Urinary bladder (tissue), 4 donors: ENCODE data around the gene ERICH2. TPM values are rescaled to one million over a fixed set of nuclear protein-coding genes. Genes with fewer than 3 reads are reported as not detected.

Experiments used
- DNase-seq: peaks from one replicate; pipeline ENCODE4 v3.0.0-alpha.2; 2015; ENCODE audit errors: extremely low spot score
- H3K27ac ChIP-seq: one replicate; pipeline ENCODE4 v1.5.1; 2013; ENCODE audit warnings: low read depth, mild to moderate bottlenecking, moderate library complexity
- H3K36me3 ChIP-seq: one replicate; pipeline ENCODE4 v1.6.1; 2013; ENCODE audit warnings: mild to moderate bottlenecking, moderate library complexity; ENCODE audit not compliant: insufficient read depth
- H3K4me1 ChIP-seq: one replicate; pipeline ENCODE4 v1.6.1; 2013; ENCODE audit warnings: mild to moderate bottlenecking, moderate library complexity; ENCODE audit not compliant: insufficient read depth
- H3K4me3 ChIP-seq: one replicate; pipeline ENCODE4 v1.5.1; 2013; ENCODE audit warnings: low read depth, low read length
- WGBS: extraction: QIAGEN DNeasy Blood & Tissue Kit; methylation state at CpG from one replicate; pipeline ENCODE4 v1.1.7; 2013; 5-methylcytosine and 5-hydroxymethylcytosine counted together
- polyA plus RNA-seq: library from polyadenylated mRNA; stranded (reverse); fragments of 200-250 nt; gene quantifications from one replicate; pipeline ENCODE4 v1.2.3, GENCODE V29; 2013
- total RNA-seq: library from RNA; depleted of rRNA; stranded (reverse); fragments of >200 nt; gene quantifications from one replicate; pipeline ENCODE4 v1.2.3, GENCODE V29; 2014
- donor health status: healthy with polysubstance abuse.
- donor health status: healthy.

ERICH2 gene
- total and polyA plus RNA-seq, 2 donors = 0.77 TPM; not detected in 1

GRCh38 chr2:170772295-170772694 is 2.1 kb downstream of the ERICH2 start:
- no peak overlapping the region for H3K4me3 ChIP-seq
- DNase-seq = no peak
- no peaks in the 10 kb centered on the region for H3K36me3 ChIP-seq
- no peak overlapping the region for H3K27ac ChIP-seq
- no peaks in the 10 kb centered on the region for H3K4me1 ChIP-seq

- no peak for DNase-seq
- Histone ChIP-seq H3K4me3 (no peak overlapping the region), H3K4me1 (no peaks in the 10 kb centered on the region), H3K27ac (no peak overlapping the region), H3K36me3 (peaks cover 3% of the 10 kb centered on the region)
These were observed 3.9 kb downstream of the ERICH2 start for GRCh38 chr2:170774074-170774473.

- no peak overlapping the region for H3K27ac ChIP-seq
- H3K36me3 ChIP-seq = peaks cover 4% of the 10 kb centered on the region
- no peak overlapping the region for H3K4me3 ChIP-seq
- H3K4me1 ChIP-seq = no peaks in the 10 kb centered on the region
- DNase-seq = no peak
- WGBS = 45% methylated on average over 2 of the region's 2 CpGs
These were observed 8.7 kb downstream of the ERICH2 start for GRCh38 chr2:170778900-170779299.

GRCh38 chr2:170779304-170779703 is 9.1 kb downstream of the ERICH2 start:
- H3K4me1 ChIP-seq = no peaks in the 10 kb centered on the region
- 96% methylated on average over 1 of the region's 1 CpG for WGBS
- H3K27ac ChIP-seq = no peak overlapping the region
- DNase-seq = no peak
- peaks cover 4% of the 10 kb centered on the region for H3K36me3 ChIP-seq
- no peak overlapping the region for H3K4me3 ChIP-seq

- Histone ChIP-seq H3K27ac (no peak overlapping the region), H3K4me1 (no peaks in the 10 kb centered on the region), H3K36me3 (peaks cover 4% of the 10 kb centered on the region), H3K4me3 (no peak overlapping the region)
- no peak for DNase-seq
- WGBS = 89% methylated on average over 2 of the region's 2 CpGs
These were observed 12.5 kb downstream of the ERICH2 start for GRCh38 chr2:170782673-170783072.

- H3K27ac ChIP-seq = no peak overlapping the region
- peaks cover 4% of the 10 kb centered on the region for H3K36me3 ChIP-seq
- DNase-seq = no peak
- no peak overlapping the region for H3K4me3 ChIP-seq
- no peaks in the 10 kb centered on the region for H3K4me1 ChIP-seq
- 97% methylated on average over 1 of the region's 1 CpG for WGBS
These were observed 13.4 kb downstream of the ERICH2 start for GRCh38 chr2:170783549-170783948.

- H3K27ac ChIP-seq = no peak overlapping the region
- no peak for DNase-seq
- no peak overlapping the region for H3K4me3 ChIP-seq
- no peaks in the 10 kb centered on the region for H3K36me3 ChIP-seq
- no peaks in the 10 kb centered on the region for H3K4me1 ChIP-seq
These were observed 28.8 kb downstream of the ERICH2 start for GRCh38 chr2:170798996-170799395.

GRCh38 chr2:170806548-170806947 is 36.4 kb downstream of the ERICH2 start:
- DNase-seq = no peak
- Histone ChIP-seq H3K36me3 (no peaks in the 10 kb centered on the region), H3K4me1 (no peaks in the 10 kb centered on the region), H3K27ac (no peak overlapping the region), H3K4me3 (no peak overlapping the region)
- WGBS = 94% methylated on average over 2 of the region's 2 CpGs

GRCh38 chr2:170812710-170813600 is 42.8 kb downstream of the ERICH2 start:
- H3K36me3 ChIP-seq = no peaks in the 10 kb centered on the region
- H3K4me3 ChIP-seq = no peak overlapping the region
- H3K4me1 ChIP-seq = no peaks in the 10 kb centered on the region
- DNase-seq = peak; percentile 69
- H3K27ac ChIP-seq = no peak overlapping the region
- WGBS = 2% methylated on average over 14 of the region's 14 CpGs

GRCh38 chr2:170813611-170814532 is 43.7 kb downstream of the ERICH2 start:
- 3% methylated on average over 41 of the region's 41 CpGs for WGBS
- H3K4me1 ChIP-seq = no peaks in the 10 kb centered on the region
- no peak for DNase-seq
- H3K36me3 ChIP-seq = no peaks in the 10 kb centered on the region
- no peak overlapping the region for H3K27ac ChIP-seq
- H3K4me3 ChIP-seq = no peak overlapping the region

- H3K36me3 ChIP-seq = no peaks in the 10 kb centered on the region
- DNase-seq = no peak
- H3K27ac ChIP-seq = no peak overlapping the region
- no peaks in the 10 kb centered on the region for H3K4me1 ChIP-seq
- no peak overlapping the region for H3K4me3 ChIP-seq
- WGBS = 10% methylated on average over 31 of the region's 31 CpGs
These were observed 44.5 kb downstream of the ERICH2 start for GRCh38 chr2:170814533-170815230.

- WGBS = 5% methylated on average over 19 of the region's 19 CpGs
- no peak overlapping the region for H3K27ac ChIP-seq
- H3K4me1 ChIP-seq = no peaks in the 10 kb centered on the region
- no peaks in the 10 kb centered on the region for H3K36me3 ChIP-seq
- H3K4me3 ChIP-seq = no peak overlapping the region
- no peak for DNase-seq
These were observed 45.1 kb downstream of the ERICH2 start for GRCh38 chr2:170815311-170815710.

- 2% methylated on average over 52 of the region's 52 CpGs for WGBS
- Histone ChIP-seq H3K4me1 (no peaks in the 10 kb centered on the region), H3K4me3 (no peak overlapping the region)
These were observed 45.7 kb downstream of the ERICH2 start for GRCh38 chr2:170815746-170816503.

More at GRCh38 chr2:170815746-170816503, 45.7 kb downstream of the ERICH2 start:
- H3K27ac ChIP-seq = no peak overlapping the region
- DNase-seq = peak; percentile 43
- no peaks in the 10 kb centered on the region for H3K36me3 ChIP-seq
